Tibial nerve (tissue), 4 donors: Measurements from ENCODE around the gene STMN3. TPM values are rescaled to one million over a fixed set of nuclear protein-coding genes. Genes with fewer than 3 reads are reported as not detected.
"Not testable (repeated sequence)": the region's sequence is repeated elsewhere in the genome, so short reads cannot be mapped to it uniquely, and the experiment has no call there.

ENCODE experiments used
- DNase-seq, 2 donors: peaks; one replicate each; pipeline ENCODE4 v3.0.0-alpha.2; 2019; ENCODE audit warnings: low spot score in 2 of 2
- H3K27ac ChIP-seq, 4 donors: fragments of 200-600 bp; sonication (generic) in 3 of 4; one replicate each; pipeline ENCODE4 v1.5.1; 2017 to 2019; ENCODE audit warnings: mild to moderate bottlenecking in 1 of 4
- H3K27me3 ChIP-seq, 2 donors: fragments of 200-600 bp; sonication (generic) in 1 of 2; one replicate each; pipeline versions ENCODE4 v1.5.1 to v1.6.0; 2017 to 2019
- H3K36me3 ChIP-seq, 3 donors: fragments of 200-600 bp; sonication (generic); one replicate each; pipeline ENCODE4 v1.5.1; 2018 to 2019
- H3K4me1 ChIP-seq, 4 donors: fragments of 200-600 bp; sonication (generic) in 3 of 4; one replicate each; pipeline ENCODE4 v1.5.1; 2017 to 2019
- H3K4me3 ChIP-seq, 4 donors: fragments of 200-600 bp; sonication (generic) in 3 of 4; one replicate each; pipeline ENCODE4 v1.5.1; 2017 to 2019; ENCODE audit warnings: mild to moderate bottlenecking in 1 of 4, moderate library complexity in 1 of 4
- H3K9me3 ChIP-seq, 4 donors: fragments of 200-600 bp; sonication (generic) in 3 of 4; one replicate each; pipeline ENCODE4 v1.5.1; 2017 to 2019
- EP300 ChIP-seq, 2 donors: sonication (generic); formaldehyde crosslinking; IDR thresholded peaks; one replicate each; pipeline ENCODE4 v1.6.1; 2017; ENCODE audit warnings: antibody characterized with exemption in 2 of 2, mild to moderate bottlenecking in 1 of 2
- POLR2A ChIP-seq, 2 donors: fragments of 450-650 bp; IDR thresholded peaks; one replicate each; pipeline ENCODE4 v1.6.1; 2017; ENCODE audit warnings: antibody characterized with exemption in 2 of 2, mild to moderate bottlenecking in 2 of 2, moderate library complexity in 2 of 2
- WGBS, 2 donors: methylation state at CpG; one replicate each; pipeline ENCODE4 v1.1.5; 2018; 5-methylcytosine and 5-hydroxymethylcytosine counted together
- total RNA-seq, 4 donors: library from RNA; depleted of rRNA; stranded (reverse); fragments of >200 nt; gene quantifications; one replicate each; pipeline ENCODE4 v1.1.0, GENCODE V29; 2016
- TF ChIP-seq, protein P1 (sequence below), 5 experiments: fragments of 200-600 bp in 3 of 5; fragments of 450-650 bp in 2 of 5; sonication (generic) in 3 of 5; IDR thresholded peaks; one replicate each; pipeline ENCODE4 v1.5.1; 2016 to 2019; ENCODE audit warnings: antibody characterized with exemption in 5 of 5, mild to moderate bottlenecking in 3 of 5, moderate library complexity in 2 of 5

The STMN3 gene
- total RNA-seq, 4 donors from 2014 or later, result 12.3 to 26.4 (median 15.5) TPM

DNA sequence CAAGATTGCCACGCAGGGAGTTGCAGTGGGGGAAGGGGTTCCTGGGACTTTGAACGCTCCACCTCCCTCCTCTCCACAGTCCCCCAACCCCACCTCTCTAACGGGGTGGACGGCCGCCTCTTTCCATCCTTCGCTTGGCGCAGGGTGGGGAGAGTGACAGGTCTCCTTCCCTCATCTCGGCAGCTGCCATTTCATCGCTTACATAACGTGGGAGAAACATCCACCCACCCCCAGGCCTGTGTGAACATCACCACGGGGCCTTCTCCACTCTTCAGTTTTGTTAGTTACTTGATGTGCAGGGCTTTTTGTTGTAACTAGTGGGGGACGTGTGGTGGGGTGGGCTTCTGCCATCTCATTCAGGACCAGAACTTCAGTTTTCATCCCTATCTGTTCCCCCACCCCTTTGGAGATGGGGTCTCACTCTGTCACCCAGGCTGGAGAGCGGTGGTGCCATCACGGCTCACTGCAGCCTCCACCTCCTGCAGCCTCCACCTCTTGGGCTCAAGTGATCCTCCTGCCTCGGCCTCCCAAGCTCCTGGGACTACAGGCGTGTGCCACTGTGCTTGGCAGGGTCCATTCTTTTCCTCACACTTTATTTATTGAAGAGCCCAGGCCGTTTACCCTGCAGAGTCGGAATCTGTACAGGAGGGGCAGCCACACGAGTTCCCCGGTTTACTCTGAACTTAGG lies 22.6 kb upstream of the STMN3 start:
- no peak for DNase-seq
- Histone ChIP-seq H3K4me3 (no peak overlapping the region), H3K9me3 (no peaks in the 10 kb centered on the region), H3K27me3 (no peaks in the 10 kb centered on the region), H3K27ac (no peak overlapping the region), H3K4me1 (no peaks in the 10 kb centered on the region), H3K36me3 (peaks cover 2 to 99% (median 8%) of the 10 kb centered on the region in 3 donors)
- TF ChIP-seq EP300 (IDR thresholded peaks at IDR 0.05) (no peak), POLR2A (IDR thresholded peaks at IDR 0.05) (no peak)
- TF ChIP-seq, protein P1, sequence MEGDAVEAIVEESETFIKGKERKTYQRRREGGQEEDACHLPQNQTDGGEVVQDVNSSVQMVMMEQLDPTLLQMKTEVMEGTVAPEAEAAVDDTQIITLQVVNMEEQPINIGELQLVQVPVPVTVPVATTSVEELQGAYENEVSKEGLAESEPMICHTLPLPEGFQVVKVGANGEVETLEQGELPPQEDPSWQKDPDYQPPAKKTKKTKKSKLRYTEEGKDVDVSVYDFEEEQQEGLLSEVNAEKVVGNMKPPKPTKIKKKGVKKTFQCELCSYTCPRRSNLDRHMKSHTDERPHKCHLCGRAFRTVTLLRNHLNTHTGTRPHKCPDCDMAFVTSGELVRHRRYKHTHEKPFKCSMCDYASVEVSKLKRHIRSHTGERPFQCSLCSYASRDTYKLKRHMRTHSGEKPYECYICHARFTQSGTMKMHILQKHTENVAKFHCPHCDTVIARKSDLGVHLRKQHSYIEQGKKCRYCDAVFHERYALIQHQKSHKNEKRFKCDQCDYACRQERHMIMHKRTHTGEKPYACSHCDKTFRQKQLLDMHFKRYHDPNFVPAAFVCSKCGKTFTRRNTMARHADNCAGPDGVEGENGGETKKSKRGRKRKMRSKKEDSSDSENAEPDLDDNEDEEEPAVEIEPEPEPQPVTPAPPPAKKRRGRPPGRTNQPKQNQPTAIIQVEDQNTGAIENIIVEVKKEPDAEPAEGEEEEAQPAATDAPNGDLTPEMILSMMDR (IDR thresholded peaks at IDR 0.05), result no peak
- WGBS, 2 donors, result 93 to 95% methylated on average over 20 of the region's 20 CpGs

- Histone ChIP-seq H3K4me1 (no peaks in the 10 kb centered on the region), H3K9me3 (no peaks in the 10 kb centered on the region), H3K27me3 (no peaks in the 10 kb centered on the region), H3K4me3 (no peak overlapping the region), H3K27ac (no peak overlapping the region), H3K36me3 (peaks cover 2 to 92% (median 8%) of the 10 kb centered on the region in 3 donors)
- no peak for TF ChIP-seq POLR2A (IDR thresholded peaks at IDR 0.05)
- no peak for DNase-seq
- 94 to 100% methylated on average over 1 to 14 of the region's 14 CpGs for WGBS, 2 donors
These were observed 20.7 kb upstream of the STMN3 start for GRCh38 chr20:63673951-63674350.

DNA sequence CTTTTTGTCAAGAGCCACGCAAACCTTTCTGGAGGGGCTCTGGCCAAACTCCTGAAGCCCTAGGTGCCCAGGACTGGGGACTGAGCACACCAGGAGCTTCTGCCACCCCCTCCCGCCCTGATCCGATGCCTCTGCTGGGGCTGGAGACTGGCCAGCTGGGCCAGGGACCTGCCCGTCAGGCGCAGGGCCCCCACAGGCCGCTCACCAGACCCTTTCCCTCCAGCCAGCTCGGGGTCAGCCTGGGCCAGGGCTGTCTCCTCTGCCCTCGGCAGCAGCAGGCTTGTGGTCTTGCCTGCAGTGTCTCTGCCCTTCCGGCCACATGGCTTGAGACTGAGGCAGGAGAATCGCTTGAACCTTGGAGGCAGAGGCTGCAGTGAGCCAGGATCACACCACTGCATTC lies 19.4 kb upstream of the STMN3 start:
- 86 to 94% methylated on average over 9 to 10 of the region's 10 CpGs for WGBS, 2 donors
- Histone ChIP-seq H3K4me3 (no peak overlapping the region), H3K27me3 (no peaks in the 10 kb centered on the region), H3K36me3 (peaks cover 2 to 92% (median 15%) of the 10 kb centered on the region in 3 donors), H3K9me3 (no peaks in the 10 kb centered on the region), H3K4me1 (no peaks in the 10 kb centered on the region), H3K27ac (no peak overlapping the region)
- DNase-seq, result no peak
- TF ChIP-seq EP300 (IDR thresholded peaks at IDR 0.05) (no peak), POLR2A (IDR thresholded peaks at IDR 0.05) (no peak)
- TF ChIP-seq, protein P1 (IDR thresholded peaks at IDR 0.05), result no peak

- 92 to 93% methylated on average over 12 of the region's 12 CpGs for WGBS, 2 donors
- DNase-seq, H3K4me1 ChIP-seq, H3K27me3 ChIP-seq, H3K9me3 ChIP-seq, H3K27ac ChIP-seq, H3K4me3 ChIP-seq: not testable (repeated sequence)
- H3K36me3 ChIP-seq, result peaks cover 0 to 91% (median 20%) of the 10 kb centered on the region in 3 donors
These were observed 18.5 kb upstream of the STMN3 start for GRCh38 chr20:63671695-63672094.

- Histone ChIP-seq H3K27ac (no peak overlapping the region), H3K4me3 (no peak overlapping the region), H3K36me3 (peaks cover 0 to 89% (median 12%) of the 10 kb centered on the region in 3 donors), H3K9me3 (no peaks in the 10 kb centered on the region), H3K4me1 (peaks cover 0 to 5% (median 0%) of the 10 kb centered on the region in 4 donors), H3K27me3 (no peaks in the 10 kb centered on the region)
- DNase-seq, result no peak
- TF ChIP-seq, protein P1 (IDR thresholded peaks at IDR 0.05), result no peak
- no peak for TF ChIP-seq POLR2A (IDR thresholded peaks at IDR 0.05)
- TF ChIP-seq EP300 (IDR thresholded peaks at IDR 0.05), result no peak
- 95 to 97% methylated on average over 11 of the region's 11 CpGs for WGBS, 2 donors
These were observed 15.1 kb upstream of the STMN3 start for GRCh38 chr20:63668351-63668750.

- Histone ChIP-seq H3K36me3 (peaks cover 0 to 89% (median 12%) of the 10 kb centered on the region in 3 donors), H3K27me3 (no peaks in the 10 kb centered on the region), H3K9me3 (no peaks in the 10 kb centered on the region), H3K4me1 (peaks cover 0 to 5% (median 0%) of the 10 kb centered on the region in 4 donors), H3K4me3 (no peak overlapping the region), H3K27ac (no peak overlapping the region)
- WGBS, 2 donors, result 89% methylated on average over 16 of the region's 16 CpGs
- no peak for DNase-seq
- TF ChIP-seq POLR2A (IDR thresholded peaks at IDR 0.05), result no peak
These were observed 14.6 kb upstream of the STMN3 start for GRCh38 chr20:63667858-63668257.
